IMR-90 (cell line): ENCODE results near the gene PALM. TPM values are rescaled to one million over a fixed set of nuclear protein-coding genes. Genes with fewer than 3 reads are reported as not detected.

ENCODE experiments used
- BHLHE40 ChIP-seq: fragments of 150-350 bp; IDR thresholded peaks from 2 replicates; pipeline ENCODE4 v1.6.1; 2016; ENCODE audit warnings: mild to moderate bottlenecking, low read depth, low read length
- CEBPB ChIP-seq: IDR thresholded peaks from 2 replicates; pipeline ENCODE4 v1.6.1; 2012; ENCODE audit warnings: low read depth, low read length, improper control_type of control experiment
- FOS ChIP-seq: fragments of 150-350 bp; IDR thresholded peaks from 2 replicates; pipeline ENCODE4 v1.6.1; 2016; ENCODE audit warnings: low read depth, low read length
- MAZ ChIP-seq: IDR thresholded peaks from 2 replicates; pipeline ENCODE4 v1.6.1; 2012; ENCODE audit warnings: low read depth, mild to moderate bottlenecking, low read length, improper control_type of control experiment, moderate library complexity, borderline replicate concordance
- POLR2A ChIP-seq: IDR thresholded peaks from 2 replicates; pipeline ENCODE4 v1.6.1; 2012; ENCODE audit warnings: mild to moderate bottlenecking, low read depth, low read length
- RAD21 ChIP-seq: IDR thresholded peaks from 2 replicates; pipeline ENCODE4 v1.6.1; 2012; ENCODE audit warnings: low read length, improper control_type of control experiment
- polyA plus RNA-seq, 3 experiments: library from polyadenylated mRNA; depleted of rRNA; stranded (reverse); fragments of >200 nt; gene quantifications; 2 replicates each; pipeline ENCODE4 v1.2.3, GENCODE V29; 2012; ENCODE audit warnings: low replicate concordance in 1 of 3
- total RNA-seq: library from RNA; depleted of rRNA; stranded (reverse); fragments of >200 nt; gene quantifications from 2 replicates; pipeline ENCODE4 v1.2.3, GENCODE V29; 2012
- TF ChIP-seq, protein P1 (sequence below): conservative IDR thresholded peaks from 2 replicates; pipeline ENCODE4 v1.5.1; 2012; ENCODE audit warnings: mild to moderate bottlenecking, low read depth, low read length, improper control_type of control experiment

Gene PALM
- total and polyA plus RNA-seq, 2 of the 4 experiments (the other 2 are of a cell fraction), result 2.2 to 7.4 TPM

DNA sequence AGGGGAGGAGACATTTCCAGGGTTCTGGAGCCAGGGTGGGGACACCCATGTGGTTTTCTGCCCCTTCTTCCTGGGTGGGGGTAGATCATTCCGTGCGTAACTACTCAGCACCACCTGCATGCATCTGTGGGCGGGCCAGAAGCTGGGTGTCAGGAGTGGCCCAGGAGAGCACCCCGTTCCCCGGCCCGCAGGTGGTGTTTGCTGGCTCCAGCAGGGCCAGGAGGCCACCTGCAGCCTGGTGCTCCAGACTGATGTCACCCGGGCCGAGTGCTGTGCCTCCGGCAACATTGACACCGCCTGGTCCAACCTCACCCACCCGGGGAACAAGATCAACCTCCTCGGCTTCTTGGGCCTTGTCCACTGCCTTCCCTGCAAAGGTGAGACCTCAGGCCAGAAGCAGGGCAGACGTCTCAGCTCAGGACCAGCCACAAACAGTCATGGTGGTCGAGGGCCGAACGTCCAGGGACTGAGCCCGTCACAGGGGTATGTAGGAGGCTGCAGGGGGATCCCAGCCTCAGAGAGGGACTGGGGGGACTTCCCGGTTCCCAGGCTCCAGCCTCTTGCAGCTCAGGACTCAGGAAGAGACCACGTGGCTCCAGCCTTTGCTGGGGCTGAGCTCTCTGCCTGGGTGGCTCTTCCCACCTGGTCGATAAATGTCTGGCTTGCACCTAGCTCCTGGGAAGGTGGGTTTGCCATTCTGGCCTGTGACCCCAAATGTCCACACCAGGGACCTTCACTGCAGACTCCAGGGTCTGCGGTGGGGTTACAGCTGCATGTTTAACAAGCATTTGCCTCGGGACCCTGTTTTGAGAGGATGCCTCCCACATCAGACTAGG is 30.9 kb upstream of the PALM start (continued):
- TF ChIP-seq, protein P1, sequence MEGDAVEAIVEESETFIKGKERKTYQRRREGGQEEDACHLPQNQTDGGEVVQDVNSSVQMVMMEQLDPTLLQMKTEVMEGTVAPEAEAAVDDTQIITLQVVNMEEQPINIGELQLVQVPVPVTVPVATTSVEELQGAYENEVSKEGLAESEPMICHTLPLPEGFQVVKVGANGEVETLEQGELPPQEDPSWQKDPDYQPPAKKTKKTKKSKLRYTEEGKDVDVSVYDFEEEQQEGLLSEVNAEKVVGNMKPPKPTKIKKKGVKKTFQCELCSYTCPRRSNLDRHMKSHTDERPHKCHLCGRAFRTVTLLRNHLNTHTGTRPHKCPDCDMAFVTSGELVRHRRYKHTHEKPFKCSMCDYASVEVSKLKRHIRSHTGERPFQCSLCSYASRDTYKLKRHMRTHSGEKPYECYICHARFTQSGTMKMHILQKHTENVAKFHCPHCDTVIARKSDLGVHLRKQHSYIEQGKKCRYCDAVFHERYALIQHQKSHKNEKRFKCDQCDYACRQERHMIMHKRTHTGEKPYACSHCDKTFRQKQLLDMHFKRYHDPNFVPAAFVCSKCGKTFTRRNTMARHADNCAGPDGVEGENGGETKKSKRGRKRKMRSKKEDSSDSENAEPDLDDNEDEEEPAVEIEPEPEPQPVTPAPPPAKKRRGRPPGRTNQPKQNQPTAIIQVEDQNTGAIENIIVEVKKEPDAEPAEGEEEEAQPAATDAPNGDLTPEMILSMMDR, result no peak
- TF ChIP-seq RAD21, result no peak
- no peak for TF ChIP-seq BHLHE40
- TF ChIP-seq MAZ, result no peak; the same call in 1 of the 2 replicates
- no peak for TF ChIP-seq CEBPB
- no peak for TF ChIP-seq FOS
- no peak for TF ChIP-seq POLR2A
